Activated CD4-positive, CD25-positive, alpha-beta regulatory T cell treated with anti-CD3 and anti-CD28 coated beads, Interleukin-2, amount 50 U/mL, for 24 hours (primary cell): ENCODE data around the gene SNX1.
A peak's percentile ranks its signal among the peaks of the same experiment; 100 is the strongest.
"Not testable (repeated sequence)": the region's sequence is repeated elsewhere in the genome, so short reads cannot be mapped to it uniquely, and the experiment has no call there.

Experiments
- ATAC-seq, 2 donors: fragments of 150-1000 bp; cut with Tn5 transposase; one replicate each; pipeline ENCODE4 v1.10.0; 2021; ENCODE audit warnings: mild to moderate bottlenecking in 1 of 2, moderate library complexity in 1 of 2

Gene SNX1

GRCh38 chr15:64095795-64096667 lies at the start of gene SNX1:
TSS of gene SNX1 (plus strand) at chr15:64095982. CDS start at chr15:64096014, 32 bp downstream.
- ATAC-seq, result peak; percentile 60 to 67

GRCh38 chr15:64046421-64047153 lies 49.2 kb upstream of the SNX1 start, which contains the start of gene DAPK2:
TSS of gene DAPK2 (minus strand) at chr15:64046485. CDS start at chr15:64040261, 6,224 bp downstream.
- ATAC-seq, result peak; percentile 84 to 89

- no peak for ATAC-seq
Measured at GRCh38 chr15:64048781-64049460, 46.9 kb upstream of the SNX1 start.

GRCh38 chr15:64050281-64051092 lies 45.3 kb upstream of the SNX1 start:
- no peak for ATAC-seq

- no peak for ATAC-seq
Measured at GRCh38 chr15:64051093-64051402, 44.7 kb upstream of the SNX1 start.

GRCh38 chr15:64051407-64052259 lies 44.1 kb upstream of the SNX1 start:
- no peak for ATAC-seq

- no peak for ATAC-seq
Measured at GRCh38 chr15:64052925-64053491, 42.8 kb upstream of the SNX1 start.

GRCh38 chr15:64053674-64054073 lies 42.1 kb upstream of the SNX1 start:
- ATAC-seq, result not testable (repeated sequence)

GRCh38 chr15:64058279-64058678 lies 37.5 kb upstream of the SNX1 start:
- ATAC-seq, result no peak

GRCh38 chr15:64059104-64059503 lies 36.7 kb upstream of the SNX1 start:
- not testable (repeated sequence) for ATAC-seq

GRCh38 chr15:64060716-64061115 lies 35.1 kb upstream of the SNX1 start:
- ATAC-seq, result no peak

GRCh38 chr15:64066451-64066850 lies 29.3 kb upstream of the SNX1 start:
- no peak for ATAC-seq

GRCh38 chr15:64067564-64068030 lies 28.2 kb upstream of the SNX1 start:
- peak; percentile 70 to 82 for ATAC-seq

GRCh38 chr15:64068133-64068532 lies 27.6 kb upstream of the SNX1 start:
- no peak for ATAC-seq

- no peak for ATAC-seq
Measured at GRCh38 chr15:64070106-64070505, 25.7 kb upstream of the SNX1 start.

GRCh38 chr15:64070965-64071851 lies 24.6 kb upstream of the SNX1 start:
- no peak for ATAC-seq

GRCh38 chr15:64071931-64072765 lies 23.6 kb upstream of the SNX1 start:
- no peak for ATAC-seq

- no peak for ATAC-seq
Measured at GRCh38 chr15:64072812-64073211, 23.0 kb upstream of the SNX1 start.

- ATAC-seq, result not testable (repeated sequence)
Measured at GRCh38 chr15:64073496-64073895, 22.3 kb upstream of the SNX1 start.
